GM19438 (cell line): ENCODE results near the gene SLC25A44.

Source experiments
- ATAC-seq: cut with Tn5 transposase; IDR thresholded peaks from one replicate; pipeline ENCODE4 v1.9.1; 2021; ENCODE audit warnings: low read depth; ENCODE audit not compliant: unreplicated experiment

Gene SLC25A44

GRCh38 chr1:156193488-156194299 lies at the start of gene SLC25A44:
SLC25A44 (plus strand) TSS chr1:156194104; CDS start chr1:156199848, 5,744 bp downstream.
- peak; percentile 92 for ATAC-seq

GRCh38 chr1:156144742-156145141 lies 49.2 kb upstream of the SLC25A44 start:
- no peak for ATAC-seq

- no peak for ATAC-seq
Observed at GRCh38 chr1:156145650-156146019, 48.3 kb upstream of the SLC25A44 start.

GRCh38 chr1:156146020-156146768 lies 47.7 kb upstream of the SLC25A44 start:
- no peak for ATAC-seq

GRCh38 chr1:156146769-156147405 lies 47.0 kb upstream of the SLC25A44 start:
- ATAC-seq: no peak

GRCh38 chr1:156148216-156148615 lies 45.7 kb upstream of the SLC25A44 start:
- ATAC-seq: no peak

- peak; percentile 44 for ATAC-seq
Observed at GRCh38 chr1:156149374-156150332, 44.3 kb upstream of the SLC25A44 start.

- ATAC-seq: no peak
Observed at GRCh38 chr1:156150333-156151011, 43.4 kb upstream of the SLC25A44 start.

GRCh38 chr1:156151093-156151688 lies 42.7 kb upstream of the SLC25A44 start:
- ATAC-seq: no peak

GRCh38 chr1:156152628-156153027 lies 41.3 kb upstream of the SLC25A44 start:
- ATAC-seq: no peak

GRCh38 chr1:156153362-156153761 lies 40.5 kb upstream of the SLC25A44 start, which contains the start of gene SEMA4A:
SEMA4A (plus strand) TSS chr1:156153585; CDS start chr1:156154579, 994 bp downstream.
- no peak for ATAC-seq

- ATAC-seq: peak; percentile 50
Observed at GRCh38 chr1:156154317-156154749, 39.6 kb upstream of the SLC25A44 start.

GRCh38 chr1:156155756-156156510 lies 38.0 kb upstream of the SLC25A44 start:
- ATAC-seq: no peak

GRCh38 chr1:156157506-156157905 lies 36.4 kb upstream of the SLC25A44 start:
- ATAC-seq: no peak

GRCh38 chr1:156157966-156158365 lies 35.9 kb upstream of the SLC25A44 start:
- no peak for ATAC-seq

- no peak for ATAC-seq
Observed at GRCh38 chr1:156160000-156160742, 33.7 kb upstream of the SLC25A44 start.

GRCh38 chr1:156160743-156161171 lies 33.1 kb upstream of the SLC25A44 start:
- no peak for ATAC-seq
